ENCODE measurements around the gene NEXN. TPM values are rescaled to one million over a fixed set of nuclear protein-coding genes. Genes with fewer than 3 reads are reported as not detected.

Gene NEXN
- total and polyA plus RNA-seq, 2 of the 13 experiments (the other 11 are each of a cell fraction or from before 2014, with no cell fraction given) = 0.07 to 0.97 TPM

DNA sequence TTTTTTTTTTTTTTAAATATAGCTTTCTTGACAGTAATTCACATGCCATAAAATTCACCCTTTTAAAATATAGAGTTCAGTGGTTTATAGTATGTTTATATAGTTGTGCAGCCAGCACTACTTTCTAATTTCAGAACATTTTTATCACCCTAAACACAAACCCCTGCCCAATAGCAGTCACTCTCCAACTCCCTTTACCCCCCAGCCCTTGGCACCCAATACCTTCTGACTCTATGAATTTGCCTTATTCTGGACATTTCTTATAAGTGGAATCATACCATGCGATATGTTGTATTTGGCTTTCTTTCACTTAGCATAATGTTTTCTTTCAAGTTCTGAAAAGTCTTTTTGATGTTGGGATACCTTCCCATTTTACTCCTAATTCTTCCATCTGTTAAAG lies 42.5 kb upstream of the NEXN start:
- in situ Hi-C loops (cut with HindIII; ENCODE audit: extremely low pct_ligation_motif_present, low pct_unique_long_range_greater_than_20kb) (loop anchor here (10.0 kb wide), 1 partner anchor 61 kb away; no protein-coding TSS in a partner anchor), intact Hi-C loops (cut with micrococcal nuclease; ENCODE audit: unreplicated experiment) (no loop called here)
- TF ChIP-seq, protein P1, sequence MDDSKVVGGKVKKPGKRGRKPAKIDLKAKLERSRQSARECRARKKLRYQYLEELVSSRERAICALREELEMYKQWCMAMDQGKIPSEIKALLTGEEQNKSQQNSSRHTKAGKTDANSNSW (CRISPR knock-in tag; IDR thresholded peaks at IDR 0.05; ENCODE audit: borderline replicate concordance) = no peak
- TF ChIP-seq, protein P2, sequence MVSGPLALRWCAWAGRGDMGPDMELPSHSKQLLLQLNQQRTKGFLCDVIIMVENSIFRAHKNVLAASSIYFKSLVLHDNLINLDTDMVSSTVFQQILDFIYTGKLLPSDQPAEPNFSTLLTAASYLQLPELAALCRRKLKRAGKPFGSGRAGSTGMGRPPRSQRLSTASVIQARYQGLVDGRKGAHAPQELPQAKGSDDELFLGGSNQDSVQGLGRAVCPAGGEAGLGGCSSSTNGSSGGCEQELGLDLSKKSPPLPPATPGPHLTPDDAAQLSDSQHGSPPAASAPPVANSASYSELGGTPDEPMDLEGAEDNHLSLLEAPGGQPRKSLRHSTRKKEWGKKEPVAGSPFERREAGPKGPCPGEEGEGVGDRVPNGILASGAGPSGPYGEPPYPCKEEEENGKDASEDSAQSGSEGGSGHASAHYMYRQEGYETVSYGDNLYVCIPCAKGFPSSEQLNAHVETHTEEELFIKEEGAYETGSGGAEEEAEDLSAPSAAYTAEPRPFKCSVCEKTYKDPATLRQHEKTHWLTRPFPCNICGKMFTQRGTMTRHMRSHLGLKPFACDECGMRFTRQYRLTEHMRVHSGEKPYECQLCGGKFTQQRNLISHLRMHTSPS (CRISPR knock-in tag; IDR thresholded peaks at IDR 0.05; ENCODE audit: low read depth) = no peak
- no peak overlapping the region for H3K27ac ChIP-seq (ENCODE audit: extremely low read length, insufficient read depth, low read length)
- no peak for ATAC-seq
- WGBS (ENCODE audit: low lambda C conversion rate) = 100% methylated on average over 1 of the region's 1 CpG
- no peak overlapping the region for H3K4me2 ChIP-seq (ENCODE audit: low read depth, low read length)
- BruUV-seq (replicated peaks) = no TSS peak
- no peaks in the 10 kb centered on the region for H3K79me2 ChIP-seq (ENCODE audit: insufficient read depth, low read length)
- H3K9ac ChIP-seq (ENCODE audit: insufficient read depth, low read depth, low read length) = no peak overlapping the region
- no peak overlapping the region for H2AFZ ChIP-seq (ENCODE audit: low read length)
- no peaks in the 10 kb centered on the region for H3K27me3 ChIP-seq (ENCODE audit: control insufficient read depth in 1 of 2, insufficient read depth in 2 of 2, low read length in 2 of 2)
- ChIA-PET CTCF (ENCODE audit: low intra/inter-chr PET ratio, low total read pairs) (no interaction called here), POLR2A (no interaction called here)
- no peak overlapping the region for H3K4me3 ChIP-seq (replicated peaks in 1 of 3; ENCODE audit: insufficient read depth in 1 of 3, low read depth in 2 of 3, low read length in 3 of 3)
- no peaks in the 10 kb centered on the region for H4K20me1 ChIP-seq (ENCODE audit: insufficient read depth, low read length)
- no peaks in the 10 kb centered on the region; a peak in 1 of 5 replicates for H3K36me3 ChIP-seq (replicated peaks in 1 of 2; ENCODE audit: control insufficient read depth in 1 of 2, insufficient read depth in 2 of 2, low read length in 2 of 2)
- no peak for DNase-seq (ENCODE audit: low spot score)
- H3K9me3 ChIP-seq (ENCODE audit: low read length) = no peaks in the 10 kb centered on the region
- no peaks in the 10 kb centered on the region for H3K4me1 ChIP-seq (ENCODE audit: insufficient read depth, low read length)
- no peak for FAIRE-seq

DNA sequence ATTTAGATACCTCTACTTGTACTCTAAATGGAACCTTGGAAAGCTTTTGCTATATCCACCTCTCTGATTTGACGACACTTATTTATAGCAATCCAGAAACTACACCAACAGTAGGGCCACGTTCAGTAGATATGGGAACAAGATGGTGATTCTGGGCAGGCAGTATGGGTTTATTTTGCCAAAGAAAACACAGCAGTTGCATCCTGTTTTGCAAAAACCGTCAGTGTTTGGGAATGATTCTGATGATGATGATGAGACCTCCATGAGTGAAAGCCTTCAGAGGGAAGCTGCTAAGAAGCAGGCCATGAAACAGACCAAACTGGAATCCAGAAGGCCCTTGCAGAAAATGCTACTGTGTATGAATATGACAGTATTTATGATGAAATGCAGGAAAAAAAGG lies 41.5 kb upstream of the NEXN start:
- Histone ChIP-seq H3K4me2 (ENCODE audit: low read depth, low read length) (no peak overlapping the region), H3K27ac (ENCODE audit: extremely low read length, insufficient read depth, low read length) (no peak overlapping the region), H3K27me3 (ENCODE audit: control insufficient read depth in 1 of 2, insufficient read depth in 2 of 2, low read length in 2 of 2) (no peaks in the 10 kb centered on the region), H3K4me3 (replicated peaks in 1 of 3; ENCODE audit: insufficient read depth in 1 of 3, low read depth in 2 of 3, low read length in 3 of 3) (no peak overlapping the region), H4K20me1 (ENCODE audit: insufficient read depth, low read length) (no peaks in the 10 kb centered on the region), H3K79me2 (ENCODE audit: insufficient read depth, low read length) (no peaks in the 10 kb centered on the region), H3K9ac (ENCODE audit: insufficient read depth, low read depth, low read length) (no peak overlapping the region), H3K9me3 (ENCODE audit: low read length) (no peaks in the 10 kb centered on the region), H3K36me3 (replicated peaks in 1 of 2; ENCODE audit: control insufficient read depth in 1 of 2, insufficient read depth in 2 of 2, low read length in 2 of 2) (no peaks in the 10 kb centered on the region; a peak in 1 of 5 replicates), H3K4me1 (ENCODE audit: insufficient read depth, low read length) (no peaks in the 10 kb centered on the region), H2AFZ (ENCODE audit: low read length) (no peak overlapping the region)
- 98% methylated on average over 3 of the region's 3 CpGs for WGBS (ENCODE audit: low lambda C conversion rate)
- FAIRE-seq = no peak
- no peak for ATAC-seq
- no peak for DNase-seq (ENCODE audit: low spot score)
- intact Hi-C loops (cut with micrococcal nuclease; ENCODE audit: unreplicated experiment) = no loop called here
- ChIA-PET POLR2A (no interaction called here), CTCF (ENCODE audit: low intra/inter-chr PET ratio, low total read pairs) (no interaction called here)
- BruUV-seq (replicated peaks) = no TSS peak
- TF ChIP-seq, protein P3, sequence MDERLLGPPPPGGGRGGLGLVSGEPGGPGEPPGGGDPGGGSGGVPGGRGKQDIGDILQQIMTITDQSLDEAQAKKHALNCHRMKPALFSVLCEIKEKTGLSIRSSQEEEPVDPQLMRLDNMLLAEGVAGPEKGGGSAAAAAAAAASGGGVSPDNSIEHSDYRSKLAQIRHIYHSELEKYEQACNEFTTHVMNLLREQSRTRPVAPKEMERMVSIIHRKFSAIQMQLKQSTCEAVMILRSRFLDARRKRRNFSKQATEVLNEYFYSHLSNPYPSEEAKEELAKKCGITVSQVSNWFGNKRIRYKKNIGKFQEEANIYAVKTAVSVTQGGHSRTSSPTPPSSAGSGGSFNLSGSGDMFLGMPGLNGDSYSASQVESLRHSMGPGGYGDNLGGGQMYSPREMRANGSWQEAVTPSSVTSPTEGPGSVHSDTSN (CRISPR knock-in tag; IDR thresholded peaks at IDR 0.05) = no peak
- no peak for TF ChIP-seq ZSCAN29 (CRISPR knock-in tag; conservative IDR thresholded peaks at IDR 0.05)
- no peak for TF ChIP-seq NCOA5 (CRISPR knock-in tag; IDR thresholded peaks at IDR 0.05)
- TF ChIP-seq, protein P4, sequence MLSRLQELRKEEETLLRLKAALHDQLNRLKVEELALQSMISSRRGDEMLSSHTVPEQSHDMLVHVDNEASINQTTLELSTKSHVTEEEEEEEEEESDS (CRISPR knock-in tag; IDR thresholded peaks at IDR 0.05; ENCODE audit: borderline replicate concordance) = no peak
- TF ChIP-seq NFKBIZ (CRISPR knock-in tag; IDR thresholded peaks at IDR 0.05) = no peak
- no peak for TF ChIP-seq RELA (CRISPR knock-in tag; IDR thresholded peaks at IDR 0.05)
- TF ChIP-seq JUN (CRISPR knock-in tag; IDR thresholded peaks at IDR 0.05) = no peak
- TF ChIP-seq ZNF605 (CRISPR knock-in tag; IDR thresholded peaks at IDR 0.05) = no peak
- no peak for TF ChIP-seq NKX3-1 (CRISPR knock-in tag; IDR thresholded peaks at IDR 0.05)
- no peak for TF ChIP-seq RAD21 (CRISPR knock-in tag; IDR thresholded peaks at IDR 0.05)
- no peak for TF ChIP-seq NFIC (IDR thresholded peaks at IDR 0.05; ENCODE audit: low read length)
- TF ChIP-seq HOXA7 (CRISPR knock-in tag; IDR thresholded peaks at IDR 0.05) = no peak
- in situ Hi-C loops (cut with HindIII; ENCODE audit: extremely low pct_ligation_motif_present, low pct_unique_long_range_greater_than_20kb) = loop anchor here (10.0 kb wide), 1 partner anchor 62 kb away; no protein-coding TSS in a partner anchor

Measured in HepG2 (cell line).